GM12892 (cell line): ENCODE results near the gene NAV1.

Source experiments
- POLR2A ChIP-seq: IDR thresholded peaks from 2 replicates; pipeline ENCODE4 v1.6.1; 2011; ENCODE audit warnings: low read depth, low read length, control low read depth
- POLR2AphosphoS5 ChIP-seq: IDR thresholded peaks from 2 replicates; pipeline ENCODE4 v1.6.1; 2011; ENCODE audit warnings: low read depth, low read length, control low read depth

DNA sequence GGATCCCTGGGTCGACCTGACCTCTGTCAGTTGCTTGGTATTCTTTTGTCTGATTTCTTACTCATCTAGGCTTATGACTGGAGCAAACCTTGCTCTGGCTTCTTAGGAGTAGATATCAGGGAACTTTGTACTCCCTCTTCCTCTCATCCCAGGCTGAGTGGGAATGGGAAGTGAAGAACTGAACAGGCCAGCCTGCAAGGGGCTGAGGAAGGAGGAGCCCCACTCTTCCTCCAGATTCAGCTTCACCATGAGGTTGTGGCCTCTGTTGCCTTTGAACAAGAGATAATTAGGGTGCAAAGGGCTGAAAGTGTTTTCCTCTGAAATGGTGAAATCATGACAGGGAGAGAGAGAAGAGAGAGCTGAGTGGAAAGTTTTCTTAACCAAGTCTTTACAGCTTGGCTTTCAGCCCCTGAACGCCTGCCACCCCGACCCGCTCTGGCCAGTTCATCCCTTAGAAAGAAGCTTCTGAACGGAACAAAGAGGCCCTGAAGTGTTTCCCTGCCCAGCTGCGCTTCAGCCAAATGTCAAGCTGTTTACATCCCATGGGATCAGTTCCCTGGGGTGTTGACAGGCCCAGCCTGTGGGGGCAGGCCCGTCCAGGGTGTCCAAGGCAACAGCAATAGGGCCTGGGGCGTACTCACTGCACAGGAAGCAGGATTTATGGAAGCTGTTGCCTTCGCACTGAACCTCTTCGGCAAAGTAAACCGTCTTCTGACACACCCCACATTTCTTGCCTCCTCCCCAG lies 43.2 kb upstream of the NAV1 start:
- TF ChIP-seq POLR2A: no peak
- no peak for TF ChIP-seq POLR2AphosphoS5
